NCI-H2107 treated with DMSO at 0.1 percent for 48 hours (cell line): ENCODE data around the gene ANO2.

Source experiments
- DNase-seq: peaks from one replicate; lab custom pipeline; 2025; ENCODE audit not compliant: unreplicated experiment; lab: John Stamatoyannopoulos, UW

The ANO2 gene

DNA sequence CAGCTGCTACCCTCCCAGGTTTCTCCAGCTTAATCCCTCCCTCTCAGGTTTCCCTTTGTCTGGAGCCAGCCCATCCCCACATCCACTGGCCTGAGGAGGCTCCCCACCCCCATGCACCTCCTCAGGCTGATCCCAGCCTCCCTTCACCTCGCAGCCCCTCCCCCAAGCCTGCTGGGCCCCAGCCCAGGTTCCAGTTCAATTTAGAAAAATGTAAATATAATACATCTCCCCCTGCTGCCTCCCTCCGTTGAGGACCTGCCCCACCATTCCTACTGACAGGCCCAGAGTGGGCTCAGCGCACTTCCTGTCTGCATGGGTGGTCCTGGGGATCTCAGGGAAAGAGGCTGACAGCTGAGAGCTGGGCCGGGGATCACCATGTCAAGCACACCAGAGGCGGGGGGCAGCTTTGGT is 357.3 kb downstream of the ANO2 start:
- DNase-seq = peak; percentile 28

DNA sequence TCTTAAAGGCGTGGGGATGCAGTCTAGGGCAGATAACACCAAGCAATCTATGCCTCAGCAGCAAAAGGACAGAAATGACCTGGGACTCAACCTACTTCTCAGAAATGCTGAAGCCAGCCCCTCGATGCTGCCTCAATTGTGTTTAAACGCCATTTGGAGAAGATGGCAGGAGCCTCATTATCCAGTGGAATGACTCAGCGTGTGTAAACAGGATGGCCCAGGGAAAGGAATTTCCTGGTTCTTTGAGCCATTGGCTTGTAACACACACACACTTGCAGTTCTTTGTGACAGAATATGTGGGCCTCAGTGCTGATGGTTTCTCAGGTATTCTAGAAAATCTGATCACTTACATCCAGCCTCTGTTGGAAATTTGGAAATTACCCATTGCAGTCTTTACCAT is 358.9 kb downstream of the ANO2 start:
- DNase-seq = no peak

DNA sequence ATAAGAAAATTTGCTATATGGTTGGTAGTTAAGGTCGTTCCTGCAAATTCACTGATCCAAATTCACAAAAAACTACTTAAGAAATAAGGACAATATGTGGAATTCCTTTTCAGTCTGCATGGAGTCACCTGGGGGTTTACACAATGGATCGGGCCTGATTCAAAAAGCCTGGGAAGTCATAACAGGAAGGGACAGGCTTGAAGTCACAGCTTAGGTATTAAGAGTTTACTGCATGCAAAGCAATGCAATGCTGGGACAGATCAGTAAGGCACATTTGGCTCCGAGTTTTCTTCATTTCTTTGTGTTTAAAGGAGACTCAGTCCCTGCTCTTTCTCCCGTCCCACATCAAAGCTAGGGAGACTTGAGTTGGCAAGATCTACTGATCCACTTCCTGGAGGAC is 359.9 kb downstream of the ANO2 start:
- no peak for DNase-seq

DNA sequence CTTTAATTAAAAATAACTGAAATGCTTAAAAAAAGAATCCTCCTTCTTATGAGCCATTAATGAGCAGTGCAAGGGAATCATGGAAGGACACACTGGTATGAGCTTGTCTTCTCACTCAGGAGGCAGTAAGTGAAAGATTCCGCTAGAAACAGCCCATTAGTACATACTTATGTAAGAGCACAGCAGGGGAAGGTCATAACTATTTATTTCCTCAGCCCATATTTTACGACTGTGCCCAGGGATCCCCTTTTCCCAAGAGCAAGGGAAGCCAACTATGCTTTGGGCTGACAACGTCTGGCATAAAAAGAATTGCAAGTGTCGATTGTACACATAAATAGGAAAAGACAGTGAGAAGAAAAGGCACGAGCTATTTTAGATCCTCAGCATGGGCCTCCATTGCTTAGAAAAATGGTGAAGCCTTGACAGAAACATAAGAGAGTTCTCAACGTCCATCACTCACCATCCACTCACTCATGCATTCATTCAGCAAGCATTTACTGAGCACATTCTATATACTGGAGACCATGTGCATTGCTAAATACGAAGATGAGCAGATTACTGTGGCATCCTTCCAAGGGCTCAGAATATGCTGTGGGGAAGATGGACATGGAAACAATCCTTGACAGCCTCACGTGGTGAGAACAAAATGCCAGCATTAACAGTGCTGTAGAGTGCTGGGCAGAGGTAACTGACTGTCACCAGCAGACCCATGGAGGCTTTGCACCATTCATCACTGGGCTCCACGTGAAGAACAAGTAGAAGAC is 360.5 kb downstream of the ANO2 start:
- no peak for DNase-seq

DNA sequence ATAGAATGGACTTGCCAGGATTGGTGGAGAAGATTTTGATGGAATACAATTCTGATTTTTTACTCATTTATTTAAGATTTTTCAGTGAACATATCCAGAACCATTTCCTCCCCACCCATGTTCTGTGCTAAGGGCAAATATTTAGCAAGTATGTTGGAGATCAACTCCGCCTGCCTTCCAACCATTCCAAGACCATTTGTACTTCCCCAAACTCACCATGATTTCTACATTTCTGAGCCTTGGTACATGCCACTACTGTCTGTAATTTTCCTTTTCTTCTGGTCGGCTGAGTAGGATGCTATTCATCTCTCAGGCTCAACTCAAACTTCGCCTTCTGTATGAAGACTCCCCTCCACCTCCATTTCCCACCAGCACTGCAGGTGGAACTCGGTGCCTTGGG is 362.5 kb downstream of the ANO2 start:
- DNase-seq = no peak

DNA sequence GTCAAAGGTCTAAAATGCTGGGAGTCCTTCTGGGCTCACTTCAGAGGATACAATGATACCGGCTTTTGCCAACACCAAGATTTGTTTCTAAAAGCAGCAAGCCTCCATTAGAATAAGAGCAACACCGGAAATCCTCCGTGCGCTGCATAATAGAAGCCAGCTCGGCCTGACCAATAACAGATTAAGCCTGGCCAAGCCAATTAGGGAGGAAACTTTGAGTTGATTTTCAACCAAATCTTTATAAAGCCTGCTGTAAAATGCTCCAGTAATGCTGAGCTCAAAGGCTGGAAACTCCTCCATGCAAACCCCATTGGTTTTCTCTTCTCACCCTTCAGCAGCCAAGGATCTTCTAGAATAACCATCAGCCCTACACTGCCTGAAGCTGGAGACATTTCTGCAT is 363.0 kb downstream of the ANO2 start:
- DNase-seq = no peak

DNA sequence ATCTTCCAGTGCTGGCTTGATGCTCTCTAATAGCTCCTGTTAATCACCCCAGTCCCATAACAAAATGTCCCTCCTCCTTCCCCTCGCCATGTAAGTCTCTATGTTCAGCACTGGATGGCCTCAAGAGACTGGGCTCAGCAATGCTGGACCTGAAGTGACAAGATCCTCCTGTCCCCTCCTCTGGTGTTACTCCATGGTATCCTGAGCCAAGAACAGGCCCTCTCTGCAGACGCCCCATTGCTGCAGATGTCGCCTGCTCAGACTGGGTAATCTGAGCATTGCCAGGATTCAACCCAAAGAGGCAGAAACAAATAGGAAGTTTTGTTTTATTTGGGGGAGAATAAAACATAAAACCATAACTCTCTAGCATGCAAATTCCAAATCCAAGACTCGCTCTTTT is 363.4 kb downstream of the ANO2 start:
- DNase-seq = no peak

DNA sequence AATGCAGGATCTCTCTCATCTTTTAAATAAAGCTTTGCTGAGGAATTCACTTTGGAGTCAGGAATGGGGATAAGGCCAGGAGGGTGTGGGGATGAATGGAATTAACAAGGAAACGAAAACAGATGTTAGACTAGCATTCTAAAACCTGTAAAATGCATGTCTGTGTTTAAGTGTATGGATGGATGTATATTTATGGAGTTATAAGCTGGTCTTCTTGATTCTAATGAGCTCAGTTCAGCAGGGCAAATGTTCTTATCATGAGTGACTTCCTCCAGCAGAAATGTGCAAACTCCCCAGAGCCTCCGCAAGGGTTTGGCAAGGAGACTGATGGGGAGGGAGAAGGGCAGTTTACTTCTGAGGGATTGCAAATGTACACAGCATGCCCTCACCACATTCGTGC is 364.0 kb downstream of the ANO2 start:
- no peak for DNase-seq

DNA sequence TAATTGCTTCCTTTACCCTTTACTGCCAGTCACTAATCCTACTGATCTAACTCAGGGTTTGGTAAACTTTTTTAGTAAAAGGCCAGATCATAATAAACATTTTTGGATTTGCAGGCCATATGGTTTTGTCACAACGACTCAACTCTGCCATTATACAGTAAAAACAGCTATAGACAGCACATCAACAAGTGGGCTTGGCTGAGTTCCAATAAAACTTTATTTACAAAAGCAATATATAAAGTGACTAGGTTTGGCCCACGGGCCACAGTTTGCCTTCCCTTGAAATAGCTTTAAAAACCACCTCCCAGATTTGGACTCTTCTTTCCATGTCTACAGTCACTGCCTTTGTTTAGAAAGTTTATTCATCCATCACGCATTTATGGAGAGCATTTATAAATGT is 366.3 kb downstream of the ANO2 start:
- no peak for DNase-seq

DNA sequence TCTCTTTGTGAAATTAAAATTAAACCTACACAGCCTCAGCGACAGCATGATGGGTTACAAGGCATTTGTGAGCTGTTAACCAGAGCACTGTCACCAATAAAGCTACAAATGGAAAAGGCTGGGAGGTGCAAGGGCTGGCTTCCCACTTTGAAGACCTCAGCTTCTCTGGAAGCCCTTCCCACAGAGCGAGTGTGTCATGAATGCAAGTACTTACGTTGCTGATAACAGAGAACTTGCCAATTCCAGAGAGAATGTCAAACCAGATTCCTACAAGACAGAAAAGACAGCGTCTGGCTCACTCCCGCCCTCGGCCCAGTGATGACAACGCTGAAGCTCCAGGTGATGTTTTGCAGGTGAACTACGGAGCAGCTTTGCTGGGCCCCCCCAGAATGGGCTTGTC is 367.3 kb downstream of the ANO2 start:
- DNase-seq = no peak

DNA sequence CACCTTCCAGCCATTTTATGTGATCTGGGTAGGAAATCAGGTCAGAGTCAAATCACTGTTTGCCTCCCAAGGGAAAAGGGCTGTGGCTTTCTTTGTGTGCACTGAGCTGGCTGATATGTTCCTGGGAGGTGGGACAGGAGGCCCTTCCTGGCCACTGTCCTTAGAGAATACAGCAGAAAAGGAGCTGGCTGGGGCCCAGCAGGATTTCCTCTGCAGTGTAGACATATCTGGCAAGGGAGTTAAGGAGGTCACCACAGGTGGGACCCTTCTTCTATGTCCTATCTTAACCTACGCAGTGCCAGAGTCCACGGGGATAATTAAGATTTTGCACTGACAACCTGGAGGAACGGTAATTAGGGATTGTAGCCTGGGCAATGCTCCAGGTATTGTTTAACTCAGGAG is 367.8 kb downstream of the ANO2 start:
- peak; percentile 77 for DNase-seq

DNA sequence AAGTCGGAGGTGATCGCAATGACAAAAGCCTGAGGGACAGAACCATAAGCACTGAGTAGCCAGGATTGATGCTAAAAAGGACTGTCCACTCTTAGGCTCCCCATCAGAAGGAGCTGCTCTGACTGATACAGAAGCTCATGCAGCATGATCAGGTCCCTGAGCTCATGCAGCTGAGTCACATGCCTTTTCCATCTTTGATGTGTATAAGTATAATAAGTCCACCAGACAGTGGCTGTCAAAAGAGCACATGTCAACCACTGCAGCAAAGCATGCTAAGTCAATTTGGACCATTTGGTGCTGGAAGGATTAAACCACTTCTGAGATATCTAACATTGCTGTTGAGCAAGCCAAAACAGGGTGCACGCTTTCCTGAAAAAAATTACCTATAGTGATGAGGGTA is 369.1 kb downstream of the ANO2 start:
- no peak for DNase-seq

DNA sequence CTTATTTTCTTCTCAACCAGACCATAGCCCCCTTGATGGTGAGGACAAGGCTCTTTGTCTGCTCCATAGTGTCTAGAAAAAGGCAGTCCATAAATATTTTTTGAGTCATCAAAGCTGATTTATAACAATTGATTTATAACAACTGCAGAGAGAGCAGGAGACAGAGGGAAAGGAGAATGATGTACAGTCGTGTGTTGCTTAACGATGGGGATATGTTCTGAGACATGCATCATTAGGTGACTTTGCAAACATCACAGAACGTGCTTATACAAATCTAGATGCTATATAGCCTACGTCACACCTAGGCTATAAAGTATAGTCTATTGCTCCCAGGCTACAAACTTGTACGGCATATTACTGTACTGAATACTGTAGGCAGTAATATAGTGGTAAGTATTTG is 369.8 kb downstream of the ANO2 start:
- no peak for DNase-seq

DNA sequence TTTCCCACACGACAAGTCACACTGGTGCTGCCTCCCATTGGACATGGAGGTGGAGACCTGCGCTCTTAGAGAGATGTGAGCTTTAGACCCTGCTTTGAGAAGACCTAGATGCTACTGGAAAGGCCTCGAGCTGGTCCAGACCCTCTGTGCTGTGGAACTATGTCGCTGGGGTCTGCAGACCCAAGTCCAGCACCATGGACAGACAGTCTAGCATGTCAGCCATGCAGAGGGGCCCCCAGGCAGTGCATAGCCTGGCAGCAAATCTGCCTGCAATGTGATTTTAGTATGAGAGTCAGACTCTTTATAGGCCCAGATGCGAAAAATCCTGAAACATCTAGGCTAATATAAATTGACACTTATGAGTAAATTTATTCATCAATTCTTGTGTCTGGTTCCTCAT is 371.7 kb downstream of the ANO2 start:
- no peak for DNase-seq

DNA sequence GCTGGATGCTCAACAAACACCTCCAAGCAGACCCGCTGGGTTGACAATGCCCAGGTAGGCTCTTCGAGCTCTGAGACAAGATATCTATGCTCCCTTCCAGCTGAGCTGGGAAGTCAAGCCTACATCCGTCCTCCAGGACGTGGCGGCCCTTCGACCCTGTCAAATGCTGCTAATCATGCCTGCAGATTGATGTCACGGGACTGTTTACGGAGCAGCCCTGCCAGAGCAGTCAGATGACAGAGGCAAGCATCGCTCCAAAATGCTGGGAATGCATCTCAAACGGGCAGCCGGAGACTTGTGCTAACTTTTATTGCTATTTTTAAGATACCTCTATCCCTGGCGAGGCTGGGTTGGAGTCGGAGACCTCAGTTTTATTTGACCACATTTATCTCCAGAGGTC is 373.9 kb downstream of the ANO2 start:
- DNase-seq = no peak

DNA sequence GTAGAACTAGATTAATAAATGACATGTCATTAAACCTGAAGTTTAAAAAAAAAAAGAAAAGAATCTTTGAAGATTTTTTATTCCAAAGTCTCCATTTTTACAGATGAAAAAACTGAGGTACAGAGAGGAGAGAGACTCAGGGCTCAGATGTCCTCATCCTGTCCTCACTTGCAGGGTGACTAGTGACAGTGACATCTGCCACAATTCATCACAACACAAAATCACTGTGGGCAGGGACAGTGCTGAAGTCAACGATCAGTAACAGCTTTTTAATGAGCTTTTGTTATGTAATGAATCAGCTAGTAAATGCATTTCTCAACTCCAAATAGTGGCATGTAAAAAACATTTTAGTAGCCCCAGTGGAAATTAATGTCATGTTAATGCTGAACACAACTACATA is 374.6 kb downstream of the ANO2 start:
- DNase-seq = no peak

DNA sequence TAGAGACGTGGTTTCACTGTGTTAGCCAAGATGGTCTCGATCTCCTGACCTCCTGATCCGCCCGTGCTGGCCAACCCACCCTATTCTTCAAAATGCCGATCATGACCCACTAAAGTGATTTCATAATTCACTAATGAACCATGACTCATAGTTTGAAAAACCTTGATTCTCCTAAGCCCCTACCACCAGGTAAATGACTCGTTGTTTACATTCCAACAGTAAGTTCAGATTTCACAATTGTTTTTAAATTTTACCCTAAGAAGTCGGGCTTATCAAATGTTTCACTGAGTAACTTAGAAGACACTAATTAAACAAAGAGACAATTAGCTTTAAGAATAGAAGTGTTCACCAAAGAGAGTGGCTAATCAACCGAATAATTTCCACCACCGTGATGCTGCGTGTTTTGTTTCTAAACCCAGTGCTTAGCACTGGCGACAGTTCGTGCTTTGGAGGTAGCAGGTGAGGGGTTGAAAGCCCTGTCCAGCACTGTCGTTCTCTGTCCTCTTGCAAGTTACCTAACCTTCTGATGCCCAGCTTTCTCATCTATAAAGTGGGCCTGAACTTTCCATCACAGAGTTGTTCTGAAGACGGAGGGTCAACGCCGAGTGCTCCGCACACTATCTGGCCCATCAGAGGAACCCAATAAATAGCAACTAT is 376.6 kb downstream of the ANO2 start:
- DNase-seq = no peak

DNA sequence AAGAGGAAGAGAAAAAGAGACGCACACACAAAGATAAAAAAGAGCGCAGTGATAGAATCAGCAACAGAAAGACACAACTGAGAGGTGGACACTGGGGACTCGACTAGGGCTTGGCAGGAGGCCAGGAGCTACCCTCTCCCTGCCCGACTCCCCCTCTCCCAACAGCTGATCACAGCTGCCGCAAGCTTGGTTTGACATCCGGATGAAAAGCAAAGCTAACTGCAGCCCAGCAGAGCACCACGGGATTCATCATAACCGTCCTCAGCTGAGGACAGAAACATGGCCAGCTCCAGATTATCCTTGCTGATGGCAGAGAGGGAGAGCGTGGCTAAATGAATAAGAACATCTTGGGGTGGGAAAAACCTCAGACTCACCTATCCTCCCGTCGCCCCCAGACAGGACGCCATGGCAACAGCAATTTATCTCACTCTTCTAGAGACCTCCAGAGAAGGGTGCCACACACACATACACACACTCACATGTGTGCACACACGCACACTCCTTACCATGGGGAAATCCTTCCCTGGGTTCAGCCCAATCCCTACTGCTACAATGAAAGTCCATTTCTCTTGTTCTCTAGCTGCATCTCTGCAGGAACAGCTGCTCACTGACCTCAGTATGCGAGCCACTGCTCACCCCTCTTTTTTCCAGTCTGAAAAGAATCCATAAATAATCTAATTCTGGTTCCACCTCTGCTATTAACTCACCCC is 377.9 kb downstream of the ANO2 start:
- DNase-seq = no peak

DNA sequence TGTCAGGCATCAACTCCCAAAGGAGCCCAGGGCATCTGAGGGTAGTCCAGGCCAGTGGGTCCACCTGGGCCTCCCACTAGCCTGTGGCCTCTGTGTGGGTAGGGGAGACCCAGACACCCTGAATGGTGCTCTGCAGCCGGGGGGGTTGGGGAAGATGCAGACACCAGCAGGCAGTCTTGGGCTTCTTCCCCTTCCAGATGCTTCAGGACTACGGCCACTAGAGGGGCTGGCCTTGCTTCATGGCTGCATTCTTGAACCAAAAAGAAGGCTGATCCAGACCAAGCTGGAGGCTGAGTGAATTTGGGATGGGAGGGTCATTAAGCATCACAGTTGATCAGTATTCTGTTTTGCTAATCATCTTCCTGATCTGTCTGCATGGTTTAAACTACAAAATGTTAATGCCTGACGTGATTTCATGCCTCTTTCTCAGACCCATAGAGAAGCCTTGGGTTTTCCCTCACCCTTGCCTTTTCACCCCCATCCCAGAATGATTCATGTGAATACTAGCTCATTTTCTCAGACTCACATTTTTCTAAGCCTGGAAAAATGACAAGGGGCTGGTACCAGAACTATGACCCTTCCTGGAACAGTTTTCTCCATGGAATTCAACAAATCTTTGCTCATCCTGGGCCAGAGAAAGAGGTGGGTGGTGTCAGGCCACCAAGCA is 379.0 kb downstream of the ANO2 start:
- DNase-seq = no peak

DNA sequence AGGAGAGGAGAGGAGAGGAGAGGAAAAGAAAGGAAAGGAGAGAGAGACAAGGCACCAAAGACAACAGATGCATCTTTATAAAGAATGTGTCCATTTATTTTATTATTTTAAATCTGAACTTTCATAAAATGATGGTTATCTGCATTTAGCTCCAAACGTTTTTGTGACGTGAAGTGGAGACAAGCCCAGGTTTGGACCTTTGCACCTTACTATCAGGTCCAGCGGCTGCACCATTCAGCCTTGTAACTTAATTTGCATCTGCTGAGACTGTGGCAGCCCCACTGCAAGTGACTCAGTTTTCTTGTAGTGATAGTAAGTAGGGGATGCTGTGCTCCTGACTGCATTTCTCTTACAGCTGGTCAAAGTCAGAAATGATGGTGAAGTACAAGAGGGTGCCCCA is 382.5 kb downstream of the ANO2 start:
- DNase-seq = no peak

DNA sequence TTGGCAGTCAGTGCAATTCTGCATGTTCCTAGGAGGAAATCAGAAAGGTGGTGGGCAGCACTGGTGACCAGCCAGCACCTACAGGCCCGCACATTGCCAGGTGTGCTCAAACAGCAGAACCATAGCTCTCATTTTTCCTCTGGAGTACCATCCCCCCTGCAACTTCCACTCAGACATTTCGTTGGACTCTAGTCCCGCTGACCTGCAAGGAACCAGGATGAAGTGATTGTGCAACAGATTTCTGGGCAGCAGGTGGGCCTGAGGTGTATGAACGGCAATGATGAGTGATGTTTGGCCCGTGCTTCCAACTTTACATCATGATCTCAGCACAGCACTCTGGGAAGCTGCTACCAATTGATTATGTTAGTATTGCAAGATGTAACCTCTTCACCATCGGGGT is 383.2 kb downstream of the ANO2 start:
- DNase-seq = no peak

DNA sequence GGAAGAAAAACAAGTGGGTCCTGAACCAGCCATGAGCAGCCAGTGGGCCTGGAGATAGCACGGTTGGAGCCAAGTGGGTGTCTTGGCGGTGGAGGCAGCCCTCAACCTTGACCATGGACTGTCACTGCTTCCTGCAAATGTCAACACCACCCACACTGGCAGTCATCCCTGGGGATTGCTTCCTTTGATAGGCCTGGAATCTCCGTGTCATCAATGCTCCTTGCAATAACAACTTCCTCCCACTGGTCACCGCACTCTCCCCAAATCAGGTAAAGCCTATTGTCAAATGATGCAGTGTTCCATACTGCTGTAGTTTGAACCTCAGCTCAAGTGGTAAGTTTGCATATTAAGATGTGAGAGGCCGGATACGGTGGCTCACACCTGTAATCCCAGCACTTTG is 384.0 kb downstream of the ANO2 start:
- no peak for DNase-seq
